IPS DF 4.7 (cell line): ENCODE measurements around the gene RAB11FIP5.
"Not testable (repeated sequence)": the region's sequence is repeated elsewhere in the genome, so short reads cannot be mapped to it uniquely, and the experiment has no call there.

Experiments
- DNase-seq: peaks from one replicate; pipeline ENCODE4 v3.0.0-alpha.2; 2013; ENCODE audit warnings: low spot score; ENCODE audit errors: extremely low read depth

RAB11FIP5 gene

GRCh38 chr2:73070643-73071359 is 41.9 kb downstream of the RAB11FIP5 start:
- no peak for DNase-seq

- no peak for DNase-seq
Measured at GRCh38 chr2:73069855-73070642, 42.7 kb downstream of the RAB11FIP5 start.

GRCh38 chr2:73069041-73069854 is 43.5 kb downstream of the RAB11FIP5 start:
- no peak for DNase-seq

- no peak for DNase-seq
Measured at GRCh38 chr2:73068147-73068546, 44.6 kb downstream of the RAB11FIP5 start.

- no peak for DNase-seq
Measured at GRCh38 chr2:73067043-73067442, 45.7 kb downstream of the RAB11FIP5 start.

- DNase-seq = not testable (repeated sequence)
Measured at GRCh38 chr2:73065070-73065469, 47.7 kb downstream of the RAB11FIP5 start.

GRCh38 chr2:73063909-73064875 is 48.6 kb downstream of the RAB11FIP5 start:
- DNase-seq = no peak

- DNase-seq = no peak
Measured at GRCh38 chr2:73063472-73063871, 49.3 kb downstream of the RAB11FIP5 start.

GRCh38 chr2:73059106-73059505 is 53.6 kb downstream of the RAB11FIP5 start:
- DNase-seq = no peak

- no peak for DNase-seq
Measured at GRCh38 chr2:73054980-73055379, 57.8 kb downstream of the RAB11FIP5 start.

GRCh38 chr2:73053316-73054114 is 59.2 kb downstream of the RAB11FIP5 start:
- no peak for DNase-seq

- no peak for DNase-seq
Measured at GRCh38 chr2:73050121-73050545, 62.6 kb downstream of the RAB11FIP5 start.

- DNase-seq = no peak
Measured at GRCh38 chr2:73043929-73044832, 68.6 kb downstream of the RAB11FIP5 start.

- no peak for DNase-seq
Measured at GRCh38 chr2:73043276-73043675, 69.5 kb downstream of the RAB11FIP5 start.

GRCh38 chr2:73037947-73038585 is 74.7 kb downstream of the RAB11FIP5 start:
- DNase-seq = no peak

GRCh38 chr2:73036766-73037165 is 76.0 kb downstream of the RAB11FIP5 start:
- no peak for DNase-seq

GRCh38 chr2:73035899-73036711 is 76.6 kb downstream of the RAB11FIP5 start:
- DNase-seq = peak; percentile 28
